Right cardiac atrium (tissue), 5 donors: ENCODE results near the gene AGBL4. TPM values are rescaled to one million over a fixed set of nuclear protein-coding genes. Genes with fewer than 3 reads are reported as not detected.

Experiments used
- ATAC-seq, 2 donors: fragments of 200-7000 bp; cut with Tn5 transposase; one replicate each; pipeline versions ENCODE4 v1.8.0 to v1.9.1; 2020; ENCODE audit warnings: moderate library complexity in 2 of 2, mild to moderate bottlenecking in 1 of 2
- DNase-seq, 3 donors: peaks; one replicate each; pipeline ENCODE4 v3.0.0-alpha.2; 2020
- H3K27ac ChIP-seq: one replicate; pipeline ENCODE4 v1.5.1; 2013; ENCODE audit warnings: mild to moderate bottlenecking, low read length, control low read depth, moderate library complexity
- H3K27me3 ChIP-seq: one replicate; pipeline ENCODE4 v1.6.1; 2013; ENCODE audit not compliant: control insufficient read depth, insufficient read depth
- H3K4me1 ChIP-seq: one replicate; pipeline ENCODE4 v1.6.1; 2013; ENCODE audit warnings: low read length; ENCODE audit not compliant: control insufficient read depth, insufficient read depth
- H3K4me3 ChIP-seq: one replicate; pipeline ENCODE4 v1.5.1; 2013; ENCODE audit warnings: low read length, control low read depth
- H3K9me3 ChIP-seq: one replicate; pipeline ENCODE4 v1.6.1; 2013; ENCODE audit warnings: low read length; ENCODE audit not compliant: control insufficient read depth
- WGBS: extraction: QIAGEN DNeasy Blood & Tissue Kit; methylation state at CpG from one replicate; pipeline ENCODE4 v1.1.7; 2013; 5-methylcytosine and 5-hydroxymethylcytosine counted together
- intact Hi-C, 4 donors: fragments of 100-400 bp; cut with DNase I; formaldehyde crosslinking; loops; one replicate each; pipeline versions ENCODE4 v1.11.0 to v1.14.0; 2022 to 2023
- polyA plus RNA-seq: library from polyadenylated mRNA; stranded (reverse); fragments of 200-250 nt; gene quantifications from one replicate; pipeline ENCODE4 v1.2.3, GENCODE V29; 2013
- total RNA-seq, 4 donors: library from RNA; stranded (reverse); fragmentation: NEBNext Ultra II Directional; extraction: Animal tissue kit (Norgen Biotek cat#: 25700); gene quantifications; one replicate each; pipeline ENCODE4 v1.2.1, GENCODE V29; 2021
- donor health status: healthy with polysubstance abuse.
- donor health status: DM: no; HTN: yes; CAD: no.
- donor health status: DM: no; HTN: no; CAD: no.
- donor health status: DM: no; HTN: yes; CAD: no; lungs with severe emphysema.
- donor health status: DM: yes; HTN: yes; CAD: no.

AGBL4 gene
- total and polyA plus RNA-seq, 5 donors: 1.1 to 4.3 (median 4.0) TPM

DNA sequence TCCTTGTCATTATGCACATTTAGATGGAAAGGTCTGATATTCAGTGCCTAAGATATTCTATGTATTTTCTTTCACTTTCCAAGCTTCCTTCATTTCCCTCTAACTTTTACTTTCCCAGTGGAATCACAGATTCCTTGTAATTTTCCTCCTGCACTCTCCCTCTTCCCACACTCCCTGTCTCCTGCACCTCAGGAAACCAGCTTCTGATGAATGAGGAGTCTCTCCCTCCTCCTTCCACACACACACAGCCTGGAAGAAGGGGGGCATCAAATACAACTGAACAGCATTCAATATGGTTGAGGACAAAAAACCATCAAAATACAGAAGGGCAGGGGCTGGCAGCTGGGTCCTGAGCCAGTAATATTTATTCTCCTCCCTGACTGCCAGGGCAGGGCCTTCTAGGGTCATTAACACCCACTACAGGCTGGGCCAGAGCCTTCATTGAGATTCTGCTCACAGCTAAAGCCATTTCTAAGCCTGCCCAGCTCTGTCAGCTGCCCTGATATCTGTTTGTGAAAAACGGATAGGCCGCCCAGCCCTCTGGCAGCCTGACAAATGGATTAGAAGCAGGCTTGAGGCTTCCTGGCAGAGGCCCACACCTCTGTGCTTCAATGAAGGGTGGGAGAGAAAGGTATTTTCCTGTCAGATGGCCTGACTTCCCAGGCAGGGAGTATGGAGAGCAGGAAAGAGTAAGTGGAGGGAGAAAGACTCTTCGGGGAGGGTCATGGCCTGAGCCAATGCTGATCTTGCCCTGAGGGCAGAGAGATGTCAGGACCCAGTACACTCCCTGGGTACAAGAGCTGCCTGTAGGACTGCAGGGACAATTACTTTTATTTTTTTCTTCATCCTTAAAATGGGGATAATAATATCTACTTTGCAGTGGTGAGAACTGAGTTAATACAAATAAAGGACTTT, 1412.9 kb downstream of the AGBL4 start:
- DNase-seq (peak; percentile 41 to 78 (median 73)), ATAC-seq (peak; percentile 64 to 83)
- no peak overlapping the region for H3K4me3 ChIP-seq
- no peaks in the 10 kb centered on the region for H3K27me3 ChIP-seq
- H3K9me3 ChIP-seq: no peaks in the 10 kb centered on the region
- 27% methylated on average over 3 of the region's 3 CpGs for WGBS
- intact Hi-C loops: no loop called here
- H3K4me1 ChIP-seq: no peaks in the 10 kb centered on the region
- peak overlapping the region; percentile 58 for H3K27ac ChIP-seq

DNA sequence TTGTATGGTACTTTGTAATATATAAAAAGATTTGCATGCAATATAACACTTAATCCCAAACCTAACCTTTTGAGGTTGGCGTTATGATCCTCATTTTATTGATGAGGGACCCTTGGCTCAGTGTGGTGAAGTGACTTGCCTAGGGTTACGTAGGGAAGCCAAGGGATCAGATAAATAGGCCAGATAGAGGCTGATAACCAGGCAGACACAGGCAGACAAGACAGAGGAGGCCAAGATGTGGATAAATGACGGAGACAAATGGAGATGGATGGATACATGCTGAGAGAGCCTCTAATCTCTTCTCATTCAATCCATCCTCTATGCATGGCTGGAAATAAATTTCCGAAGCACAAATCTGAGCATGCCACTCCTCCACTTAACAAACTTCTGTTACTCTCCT, 1414.9 kb downstream of the AGBL4 start:
- WGBS: 73% methylated on average over 4 of the region's 4 CpGs
- intact Hi-C loops: no loop called here
- ATAC-seq: no peak

DNA sequence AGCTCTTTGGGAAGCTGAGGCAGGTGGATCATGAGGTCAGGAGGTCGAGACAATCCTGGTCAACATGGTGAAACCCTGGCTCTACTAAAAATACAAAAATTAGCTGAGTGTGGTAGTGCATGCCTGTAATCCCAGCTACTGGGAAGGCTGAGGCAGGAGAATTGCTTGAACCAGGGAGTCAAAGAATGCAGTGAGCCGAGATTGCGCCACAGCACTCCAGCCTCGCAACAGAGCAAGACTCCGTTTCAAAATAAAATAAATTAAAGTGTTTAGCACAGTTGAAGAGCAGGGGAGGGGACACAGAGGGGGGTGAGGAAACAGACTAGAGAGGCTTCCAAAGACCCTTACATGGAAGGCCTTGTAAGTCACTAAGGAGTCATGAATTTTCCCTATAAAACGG, 1420.5 kb downstream of the AGBL4 start:
- ATAC-seq (no peak), DNase-seq (no peak)
- no peaks in the 10 kb centered on the region for H3K9me3 ChIP-seq
- intact Hi-C loops: no loop called here
- H3K4me3 ChIP-seq: no peak overlapping the region
- H3K27me3 ChIP-seq: no peaks in the 10 kb centered on the region
- H3K27ac ChIP-seq: no peak overlapping the region
- H3K4me1 ChIP-seq: no peaks in the 10 kb centered on the region
- WGBS: 83% methylated on average over 6 of the region's 6 CpGs

More for the DNA sequence above, 1414.9 kb downstream of the AGBL4 start:
- Histone ChIP-seq H3K4me1 (no peaks in the 10 kb centered on the region), H3K27ac (no peak overlapping the region), H3K27me3 (no peaks in the 10 kb centered on the region), H3K9me3 (no peaks in the 10 kb centered on the region), H3K4me3 (no peak overlapping the region)
- DNase-seq: no peak

DNA sequence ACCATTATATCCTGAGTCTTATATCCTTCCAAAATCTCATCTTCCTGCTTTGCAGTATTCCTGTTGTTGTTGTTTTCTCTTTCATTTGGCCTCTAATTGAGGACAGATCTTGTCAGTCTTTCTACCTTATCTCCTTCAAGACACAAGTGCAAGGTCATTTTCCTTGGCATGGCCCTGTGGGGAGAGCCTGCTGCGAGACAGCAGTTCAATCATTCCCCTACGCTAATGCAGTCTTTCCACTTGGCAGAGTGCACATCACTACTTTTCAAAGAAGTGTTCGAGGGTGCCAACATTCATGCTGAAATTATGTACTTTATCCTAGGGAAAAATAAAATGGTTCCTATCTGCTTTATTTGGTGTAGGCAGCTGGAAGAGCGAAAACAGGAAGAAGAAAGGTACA, 1421.4 kb downstream of the AGBL4 start:
- 64% methylated on average over 4 of the region's 4 CpGs for WGBS
- Histone ChIP-seq H3K9me3 (no peaks in the 10 kb centered on the region), H3K27me3 (no peaks in the 10 kb centered on the region), H3K4me1 (no peaks in the 10 kb centered on the region), H3K4me3 (no peak overlapping the region), H3K27ac (no peak overlapping the region)
- DNase-seq (no peak), ATAC-seq (no peak)
- intact Hi-C loops: no loop called here

DNA sequence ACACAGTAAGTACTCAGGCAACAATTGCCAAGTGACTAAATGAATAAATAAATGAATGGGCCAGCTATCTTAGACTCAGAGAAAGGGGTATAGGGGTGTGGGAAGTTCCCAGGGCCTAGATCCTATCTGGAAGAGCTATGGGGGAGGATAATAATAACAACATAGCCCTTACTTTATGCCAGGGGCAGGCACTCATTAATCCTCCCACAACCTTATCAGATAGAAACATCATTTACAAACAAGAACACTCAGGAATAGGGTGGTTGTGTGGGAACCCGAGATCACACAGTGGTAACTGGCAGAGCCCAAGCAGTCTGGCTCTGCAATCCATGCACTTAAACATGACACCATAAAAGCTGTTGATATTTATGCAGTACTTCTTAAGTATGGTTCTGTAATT, 1423.6 kb downstream of the AGBL4 start:
- Histone ChIP-seq H3K4me3 (no peak overlapping the region), H3K27me3 (no peaks in the 10 kb centered on the region), H3K9me3 (no peaks in the 10 kb centered on the region), H3K27ac (no peak overlapping the region), H3K4me1 (no peaks in the 10 kb centered on the region)
- intact Hi-C loops: no loop called here
- ATAC-seq (no peak), DNase-seq (no peak)
- 46% methylated on average over 1 of the region's 1 CpG for WGBS

DNA sequence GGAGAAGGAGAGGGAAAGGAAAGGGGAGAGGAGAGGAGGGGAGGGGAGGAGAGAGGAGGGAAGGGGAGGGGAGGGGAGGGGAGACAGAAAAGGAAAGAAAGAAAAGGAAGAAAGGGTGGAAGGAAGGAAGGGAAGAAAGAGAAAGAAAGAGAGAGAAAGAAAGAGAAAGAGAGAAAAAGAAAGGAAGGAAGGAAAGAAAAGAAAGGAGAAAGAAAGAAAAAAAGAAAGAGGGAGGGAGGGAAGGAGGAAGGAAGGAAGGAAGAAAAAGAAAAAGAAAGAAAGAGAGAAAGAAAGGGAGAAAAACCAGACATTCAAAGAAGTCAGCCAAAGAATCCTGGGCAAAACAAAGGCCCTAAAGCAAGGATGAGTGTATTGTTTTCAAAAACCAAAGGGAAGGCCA, 1426.1 kb downstream of the AGBL4 start:
- H3K4me1 ChIP-seq: no peaks in the 10 kb centered on the region
- ATAC-seq: no peak

DNA sequence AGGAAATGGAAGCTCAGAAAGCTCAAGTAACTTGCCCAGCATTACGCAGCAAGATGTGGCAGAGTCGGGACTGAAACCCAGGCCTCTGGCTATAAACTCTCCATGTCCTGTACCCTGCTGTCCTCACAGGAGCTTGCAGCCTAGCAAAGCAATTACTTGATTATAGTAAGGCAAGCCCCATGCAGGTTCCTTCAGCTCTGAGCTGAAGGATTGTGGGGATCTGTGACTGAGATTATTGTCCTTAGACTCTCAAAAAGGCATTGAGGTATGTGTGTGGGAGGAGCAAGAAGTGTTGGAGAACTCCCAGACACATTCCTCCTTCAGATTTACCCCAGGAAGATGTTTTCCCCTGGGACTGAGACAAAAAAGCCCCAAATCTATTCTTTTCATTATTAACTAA, 1427.7 kb downstream of the AGBL4 start:
- ATAC-seq: no peak
- no peaks in the 10 kb centered on the region for H3K27me3 ChIP-seq
- WGBS: 71% methylated on average over 2 of the region's 2 CpGs
- no peak for DNase-seq
- no peak overlapping the region for H3K27ac ChIP-seq
- no peaks in the 10 kb centered on the region for H3K4me1 ChIP-seq
- H3K9me3 ChIP-seq: no peaks in the 10 kb centered on the region
- no peak overlapping the region for H3K4me3 ChIP-seq
- intact Hi-C loops: no loop called here

More for the DNA sequence above, 1426.1 kb downstream of the AGBL4 start:
- no peaks in the 10 kb centered on the region for H3K27me3 ChIP-seq
- no peak overlapping the region for H3K4me3 ChIP-seq
- no peak overlapping the region for H3K27ac ChIP-seq
- no peaks in the 10 kb centered on the region for H3K9me3 ChIP-seq
- DNase-seq: no peak
- intact Hi-C loops: no loop called here

DNA sequence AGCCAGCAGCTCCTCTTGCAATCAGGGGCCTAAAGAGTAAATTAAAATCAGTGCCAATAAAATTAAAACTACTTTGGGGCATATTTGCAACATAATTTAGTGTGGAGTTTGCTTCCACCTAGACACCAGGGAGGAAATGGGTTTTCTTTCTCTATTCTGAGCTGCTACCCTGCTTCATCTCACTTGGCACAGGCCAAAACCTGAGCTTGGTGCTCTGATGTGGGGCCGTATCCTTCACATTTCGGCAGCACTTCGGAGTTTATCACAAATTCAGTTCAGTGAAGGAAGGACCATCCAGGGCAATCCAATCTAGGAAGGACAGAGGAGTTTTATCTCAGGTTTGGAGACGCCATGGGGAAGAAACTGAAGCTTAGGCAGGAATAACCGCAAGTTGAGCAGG, 1428.1 kb downstream of the AGBL4 start:
- H3K27ac ChIP-seq: no peak overlapping the region
- ATAC-seq: no peak
- DNase-seq: no peak
- no peaks in the 10 kb centered on the region for H3K4me1 ChIP-seq
- intact Hi-C loops: no loop called here
- no peak overlapping the region for H3K4me3 ChIP-seq
- H3K9me3 ChIP-seq: no peaks in the 10 kb centered on the region
- no peaks in the 10 kb centered on the region for H3K27me3 ChIP-seq
- 73% methylated on average over 5 of the region's 5 CpGs for WGBS

DNA sequence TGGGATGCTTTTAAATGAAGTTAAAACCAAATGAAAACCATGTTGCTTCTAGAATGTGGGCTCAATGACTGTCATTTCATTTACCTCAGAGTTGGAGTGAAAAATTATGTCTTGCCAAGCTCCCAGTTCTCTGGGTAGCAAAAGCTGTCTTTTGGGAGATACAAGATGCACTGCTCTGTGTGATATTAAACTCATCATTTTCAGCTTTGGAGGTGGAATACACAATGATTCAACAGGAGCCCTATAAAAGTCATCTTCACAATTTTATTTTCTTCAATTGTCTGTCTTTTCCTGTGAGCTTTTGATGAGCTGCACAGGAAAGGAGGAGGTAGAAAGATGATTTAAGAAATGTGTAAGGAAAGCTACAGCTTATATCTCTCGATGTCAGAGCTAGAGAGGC, 1431.4 kb downstream of the AGBL4 start:
- DNase-seq (no peak), ATAC-seq (no peak)
- no peaks in the 10 kb centered on the region for H3K9me3 ChIP-seq
- 39% methylated on average over 1 of the region's 1 CpG for WGBS
- H3K4me1 ChIP-seq: no peaks in the 10 kb centered on the region
- intact Hi-C loops: no loop called here
- no peaks in the 10 kb centered on the region for H3K27me3 ChIP-seq
- H3K4me3 ChIP-seq: no peak overlapping the region
- H3K27ac ChIP-seq: no peak overlapping the region

DNA sequence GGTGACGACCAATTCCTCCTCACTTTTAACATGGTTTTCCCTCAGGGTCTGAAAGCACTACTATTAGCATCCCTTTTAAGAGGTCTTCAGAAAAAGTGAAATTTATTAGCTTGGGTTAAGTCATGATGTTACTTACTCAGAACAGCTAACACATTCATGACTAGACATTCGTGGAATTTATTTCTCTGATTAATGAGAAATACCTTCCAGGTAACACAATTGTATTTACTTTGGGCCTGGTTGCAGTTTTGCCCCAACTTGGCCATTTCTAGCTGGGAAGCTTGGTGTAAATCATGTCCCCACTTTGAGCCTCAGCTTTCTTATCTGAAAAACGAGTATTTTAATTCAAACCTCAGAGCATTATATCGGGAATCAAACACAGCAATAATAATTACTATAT, 1432.6 kb downstream of the AGBL4 start:
- Histone ChIP-seq H3K4me1 (no peaks in the 10 kb centered on the region), H3K27me3 (no peaks in the 10 kb centered on the region), H3K4me3 (no peak overlapping the region), H3K9me3 (no peaks in the 10 kb centered on the region), H3K27ac (no peak overlapping the region)
- intact Hi-C loops: no loop called here
- 85% methylated on average over 4 of the region's 4 CpGs for WGBS
- ATAC-seq (no peak), DNase-seq (no peak)

DNA sequence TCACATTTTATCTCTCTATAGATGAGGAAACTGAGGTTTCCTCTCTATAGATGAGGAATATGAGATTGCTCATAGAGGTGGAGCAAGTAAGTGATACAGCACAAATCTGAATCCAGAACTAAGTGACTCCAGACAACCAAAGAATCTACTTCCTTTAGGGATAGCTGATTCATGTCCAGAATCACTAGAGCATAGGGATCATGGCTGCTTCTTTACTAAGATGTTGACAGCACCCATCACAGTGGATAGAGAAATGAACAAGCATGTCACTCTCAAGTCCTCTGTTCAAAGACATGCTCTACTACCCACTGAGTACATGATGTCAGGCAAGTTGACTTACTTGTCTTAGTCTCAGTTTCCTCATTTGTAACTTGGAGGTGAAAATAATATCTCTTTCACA, 1435.7 kb downstream of the AGBL4 start:
- no peak overlapping the region for H3K4me3 ChIP-seq
- H3K27me3 ChIP-seq: no peaks in the 10 kb centered on the region
- DNase-seq (no peak), ATAC-seq (no peak)
- no peak overlapping the region for H3K27ac ChIP-seq
- intact Hi-C loops: no loop called here
- no peaks in the 10 kb centered on the region for H3K9me3 ChIP-seq
- no peaks in the 10 kb centered on the region for H3K4me1 ChIP-seq

DNA sequence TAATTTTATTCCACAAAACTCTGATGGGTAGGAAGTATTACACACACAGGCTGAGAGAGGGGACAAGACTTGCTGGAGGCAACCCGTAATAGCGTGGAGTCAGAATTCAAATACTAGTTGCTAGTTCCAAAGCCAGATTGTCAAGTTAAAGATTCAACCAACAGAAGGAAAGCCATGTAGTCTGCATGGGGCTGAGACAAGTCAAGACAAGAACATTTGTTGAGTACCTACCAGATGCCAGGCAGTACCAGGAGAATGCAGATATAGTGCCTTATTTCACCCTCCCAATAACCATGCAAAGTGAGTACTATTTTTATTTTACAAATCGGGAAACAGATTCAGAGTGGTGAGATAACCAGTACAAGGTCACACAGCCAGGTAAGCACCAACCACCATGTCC, 1441.3 kb downstream of the AGBL4 start:
- H3K27me3 ChIP-seq: no peaks in the 10 kb centered on the region
- no peak overlapping the region for H3K27ac ChIP-seq
- ATAC-seq (no peak), DNase-seq (no peak)
- no peaks in the 10 kb centered on the region for H3K4me1 ChIP-seq
- 93% methylated on average over 3 of the region's 3 CpGs for WGBS
- intact Hi-C loops: no loop called here
- H3K9me3 ChIP-seq: no peaks in the 10 kb centered on the region
- no peak overlapping the region for H3K4me3 ChIP-seq
